HG03460 (cell line): ENCODE data around the gene PHB1.

Source experiments
- ATAC-seq: cut with Tn5 transposase; IDR thresholded peaks from one replicate; pipeline ENCODE4 v1.9.1; 2021; ENCODE audit not compliant: unreplicated experiment

The PHB1 gene

GRCh38 chr17:49414622-49415350 is at the start of gene PHB1:
PHB1 (minus strand) TSS chr17:49414882; CDS start chr17:49413264, 1,618 bp downstream.
- peak; percentile 99 for ATAC-seq

DNA sequence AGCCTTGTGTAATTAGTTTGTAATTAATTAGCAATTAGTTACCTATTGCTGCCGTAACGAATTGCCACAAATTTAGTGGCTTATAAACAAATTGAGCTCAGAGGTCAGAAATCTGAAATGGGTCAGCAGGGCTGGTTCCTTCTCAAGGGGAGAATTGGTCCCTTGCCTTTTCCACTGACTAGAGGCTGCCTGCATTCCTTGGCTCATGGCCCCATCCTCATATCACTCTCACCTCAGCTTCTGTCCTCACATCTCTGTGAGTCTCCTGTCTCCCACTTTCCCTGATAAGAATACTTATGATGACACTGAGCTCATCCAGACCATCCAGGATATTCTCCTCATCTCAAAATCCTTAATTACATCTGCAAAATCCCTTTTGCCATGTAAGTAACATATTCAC is 49.4 kb upstream of the PHB1 start:
- ATAC-seq, result no peak

GRCh38 chr17:49461580-49461979 is 46.9 kb upstream of the PHB1 start:
- no peak for ATAC-seq

DNA sequence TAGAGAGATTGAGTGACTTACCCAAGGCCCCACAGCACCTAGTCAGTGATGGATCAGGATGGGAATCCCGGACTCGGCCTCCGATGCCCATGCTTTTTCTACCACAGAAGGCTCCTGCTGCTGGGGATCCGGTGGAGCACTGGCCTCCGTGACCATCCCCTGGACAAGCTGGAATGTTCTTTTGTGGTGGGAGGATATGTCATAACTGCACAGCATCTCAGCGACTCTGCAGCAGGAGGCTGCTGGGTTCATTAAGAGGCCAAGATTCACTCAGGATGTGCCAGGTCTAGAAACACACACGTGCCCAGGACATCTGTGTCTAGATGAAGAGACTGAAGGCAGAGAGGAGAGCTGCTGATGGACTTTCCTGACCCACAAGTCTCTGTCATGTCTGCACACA is 45.7 kb upstream of the PHB1 start:
- ATAC-seq, result no peak

GRCh38 chr17:49459401-49459984 is 44.8 kb upstream of the PHB1 start:
- no peak for ATAC-seq

DNA sequence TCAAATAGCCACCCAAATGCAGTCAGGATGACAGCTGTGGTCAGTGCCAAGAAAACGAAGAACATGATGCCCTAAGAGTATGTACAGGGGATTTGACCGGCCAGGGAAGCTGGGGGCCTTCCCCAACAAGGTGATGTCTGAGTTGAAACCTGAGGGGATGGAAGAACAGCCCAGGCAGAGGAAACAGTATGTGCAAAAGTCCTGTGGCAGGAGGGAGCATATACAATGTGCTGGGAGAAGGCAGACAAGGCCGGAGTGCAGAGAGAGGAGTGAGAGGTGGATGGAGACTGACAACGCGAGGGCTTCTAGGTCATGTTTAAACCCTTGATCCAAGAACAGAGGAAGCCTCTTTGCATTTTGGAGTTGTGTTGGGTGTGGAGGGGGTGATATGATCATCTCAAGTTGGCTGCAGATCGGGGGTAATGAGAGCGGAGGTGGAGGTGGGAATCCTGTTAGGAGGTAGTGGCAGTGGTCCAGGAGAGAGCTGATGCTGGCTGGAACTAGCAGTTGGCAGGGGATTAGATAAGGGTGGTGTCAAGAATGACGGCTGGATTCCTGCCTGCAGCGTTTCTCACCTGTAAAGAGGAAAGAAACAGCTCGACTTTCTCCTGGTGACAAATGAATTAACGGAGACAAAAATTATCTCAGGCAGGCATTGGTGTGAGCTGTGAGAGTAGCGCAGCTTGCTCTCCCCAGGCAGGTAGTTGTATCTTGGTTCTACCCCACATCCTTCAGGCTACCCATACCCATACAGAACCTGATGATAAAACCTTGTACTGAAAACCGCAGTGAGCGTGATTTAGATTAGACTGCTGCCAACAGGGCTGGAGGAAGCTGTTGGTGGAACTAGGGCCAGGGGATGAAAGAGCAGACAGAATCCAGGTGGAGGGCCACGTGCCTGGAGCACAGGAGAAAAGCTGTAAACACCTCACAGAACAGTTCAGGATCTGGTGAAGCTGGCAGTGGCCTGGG is 43.2 kb upstream of the PHB1 start:
- no peak for ATAC-seq

DNA sequence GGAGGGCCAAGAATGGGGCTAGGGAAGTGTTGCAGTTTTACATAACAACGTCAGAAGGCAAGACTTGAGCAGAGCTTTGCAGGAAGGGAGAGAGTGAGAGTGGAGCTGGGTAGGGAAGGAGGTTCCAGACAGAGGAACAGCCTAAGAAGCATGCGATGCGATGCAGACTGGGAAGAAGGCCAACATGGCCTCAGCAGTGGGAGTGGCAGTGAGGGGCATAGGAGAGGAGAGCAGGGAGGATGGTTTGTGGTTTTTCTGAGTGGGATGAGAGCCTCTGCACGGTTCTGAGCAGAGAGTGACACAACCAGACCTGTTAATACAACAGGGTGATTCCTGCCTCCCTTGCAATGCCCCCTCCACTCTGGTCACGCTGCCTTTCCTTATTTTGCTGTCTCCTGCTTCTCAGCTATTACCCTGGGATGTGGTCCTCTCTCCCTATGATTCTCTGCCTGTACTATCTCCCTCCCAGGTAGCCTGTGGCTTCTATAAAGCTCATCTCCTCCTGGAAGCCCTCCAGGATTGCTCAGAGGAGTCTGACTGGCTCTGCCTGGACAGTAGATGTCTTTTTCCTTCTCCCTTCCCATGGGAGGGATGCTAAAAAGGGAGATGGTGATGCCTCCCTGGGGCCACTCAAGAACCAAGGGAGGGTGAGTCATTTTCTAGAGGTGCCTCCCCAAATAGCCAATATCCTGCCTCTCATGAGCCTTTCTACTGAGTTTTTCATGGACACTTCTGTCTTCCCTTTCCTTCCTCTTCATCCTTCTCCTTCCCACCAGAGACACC is 41.7 kb upstream of the PHB1 start:
- no peak for ATAC-seq

GRCh38 chr17:49455272-49455861 is 40.7 kb upstream of the PHB1 start:
- no peak for ATAC-seq

DNA sequence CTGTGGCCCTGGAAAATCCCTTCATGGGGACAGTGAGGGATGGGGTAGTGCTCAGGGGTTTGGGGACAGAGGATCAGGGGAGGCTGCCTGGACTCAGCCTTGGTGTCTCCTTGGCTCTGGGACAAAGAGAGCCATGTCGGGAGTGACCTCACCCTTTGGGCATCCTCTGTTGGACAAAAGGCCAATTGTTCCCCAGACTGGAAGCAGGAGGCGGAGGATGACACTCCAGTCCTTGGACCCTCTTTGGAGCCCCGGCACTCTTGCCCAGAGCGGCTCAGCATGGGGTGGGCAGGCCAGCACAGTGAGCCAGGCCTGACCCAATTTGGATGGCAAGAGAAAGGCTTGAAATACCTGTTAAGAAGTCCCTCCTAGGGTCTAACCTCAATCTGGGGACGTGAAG is 39.4 kb upstream of the PHB1 start:
- no peak for ATAC-seq

GRCh38 chr17:49452661-49453060 is 38.0 kb upstream of the PHB1 start:
- no peak for ATAC-seq

DNA sequence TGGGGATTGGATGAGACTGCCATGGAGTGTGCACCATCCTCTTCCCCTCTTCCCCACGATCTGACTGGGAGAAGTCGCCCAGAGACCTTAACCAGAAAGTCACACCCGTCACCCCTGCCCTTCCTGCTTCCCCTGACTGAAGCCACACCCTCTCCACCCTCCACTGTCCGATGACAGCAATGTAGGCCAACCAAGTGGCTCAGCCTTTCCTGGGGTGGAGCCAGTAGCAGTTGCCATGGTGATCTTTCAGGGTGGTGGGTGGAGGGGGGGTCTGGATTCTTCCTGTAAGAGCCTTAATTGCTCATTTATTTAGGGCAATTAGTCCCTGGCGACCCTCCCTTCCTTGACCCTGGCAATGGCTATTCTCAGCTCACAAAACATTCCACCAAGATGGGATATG is 37.5 kb upstream of the PHB1 start:
- ATAC-seq, result no peak

GRCh38 chr17:49450735-49451134 is 36.1 kb upstream of the PHB1 start:
- ATAC-seq, result no peak

- ATAC-seq, result no peak
Measured at GRCh38 chr17:49450181-49450580, 35.5 kb upstream of the PHB1 start.

- no peak for ATAC-seq
Measured at GRCh38 chr17:49447628-49448302, 33.1 kb upstream of the PHB1 start.

- ATAC-seq, result no peak
Measured at GRCh38 chr17:49445591-49445990, 30.9 kb upstream of the PHB1 start.

- ATAC-seq, result no peak
Measured at GRCh38 chr17:49444384-49444783, 29.7 kb upstream of the PHB1 start.

- no peak for ATAC-seq
Measured at GRCh38 chr17:49443862-49444261, 29.2 kb upstream of the PHB1 start.

DNA sequence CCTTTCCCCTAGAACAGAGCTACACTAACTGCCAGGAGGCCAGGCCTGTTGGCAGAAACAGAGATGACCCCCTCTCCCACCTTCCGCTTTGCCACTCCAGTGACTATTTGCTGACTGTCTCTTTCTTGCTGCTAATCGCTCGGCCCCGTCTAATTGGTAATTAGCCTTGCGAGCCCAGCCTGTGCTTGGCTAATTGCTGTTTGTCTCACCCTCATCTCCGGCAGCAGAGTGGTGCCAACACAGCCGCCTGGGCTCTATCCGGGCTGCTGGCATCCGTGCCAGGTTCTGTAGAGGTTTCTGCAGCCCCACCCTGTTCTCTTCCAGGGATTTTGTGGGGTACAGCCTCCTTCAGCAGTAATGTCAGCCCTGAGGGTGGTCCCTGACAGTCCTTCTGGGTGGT is 27.4 kb upstream of the PHB1 start:
- ATAC-seq, result no peak

GRCh38 chr17:49441578-49441977 is 26.9 kb upstream of the PHB1 start:
- ATAC-seq, result no peak

DNA sequence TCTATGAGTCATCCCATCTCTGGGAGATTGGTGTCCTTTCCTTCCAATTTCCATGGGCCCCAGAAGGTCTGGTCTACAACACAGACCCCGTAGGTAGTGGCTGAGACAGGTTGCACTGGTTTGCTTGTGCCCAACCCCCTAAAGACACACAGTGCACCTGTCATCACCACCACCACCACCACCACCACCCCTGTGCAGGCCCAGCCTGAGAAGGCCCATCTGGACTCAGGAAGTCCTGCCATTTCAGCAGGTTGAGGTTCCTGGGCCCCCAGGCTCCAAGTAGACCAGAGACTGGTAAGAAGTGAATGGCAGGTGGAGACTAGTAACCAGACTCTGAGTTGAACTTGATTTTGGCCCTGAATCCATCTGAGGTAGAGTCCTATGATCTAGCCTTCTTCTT is 25.9 kb upstream of the PHB1 start:
- ATAC-seq, result no peak
